ENCODE results near the gene FAM200A.

DNA sequence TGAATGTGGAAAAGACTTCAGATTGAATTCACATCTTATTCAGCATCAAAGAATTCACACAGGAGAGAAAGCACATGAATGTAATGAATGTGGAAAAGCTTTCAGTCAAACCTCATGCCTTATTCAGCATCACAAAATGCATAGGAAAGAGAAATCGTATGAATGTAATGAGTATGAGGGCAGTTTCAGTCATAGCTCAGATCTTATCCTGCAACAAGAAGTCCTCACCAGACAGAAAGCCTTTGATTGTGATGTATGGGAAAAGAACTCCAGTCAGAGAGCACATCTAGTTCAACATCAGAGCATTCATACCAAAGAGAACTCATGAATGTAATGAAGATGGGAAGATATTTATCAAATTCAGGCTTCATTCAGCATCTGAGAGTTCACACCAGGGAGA lies 21.3 kb upstream of the FAM200A start:
- TF ChIP-seq, protein P1, sequence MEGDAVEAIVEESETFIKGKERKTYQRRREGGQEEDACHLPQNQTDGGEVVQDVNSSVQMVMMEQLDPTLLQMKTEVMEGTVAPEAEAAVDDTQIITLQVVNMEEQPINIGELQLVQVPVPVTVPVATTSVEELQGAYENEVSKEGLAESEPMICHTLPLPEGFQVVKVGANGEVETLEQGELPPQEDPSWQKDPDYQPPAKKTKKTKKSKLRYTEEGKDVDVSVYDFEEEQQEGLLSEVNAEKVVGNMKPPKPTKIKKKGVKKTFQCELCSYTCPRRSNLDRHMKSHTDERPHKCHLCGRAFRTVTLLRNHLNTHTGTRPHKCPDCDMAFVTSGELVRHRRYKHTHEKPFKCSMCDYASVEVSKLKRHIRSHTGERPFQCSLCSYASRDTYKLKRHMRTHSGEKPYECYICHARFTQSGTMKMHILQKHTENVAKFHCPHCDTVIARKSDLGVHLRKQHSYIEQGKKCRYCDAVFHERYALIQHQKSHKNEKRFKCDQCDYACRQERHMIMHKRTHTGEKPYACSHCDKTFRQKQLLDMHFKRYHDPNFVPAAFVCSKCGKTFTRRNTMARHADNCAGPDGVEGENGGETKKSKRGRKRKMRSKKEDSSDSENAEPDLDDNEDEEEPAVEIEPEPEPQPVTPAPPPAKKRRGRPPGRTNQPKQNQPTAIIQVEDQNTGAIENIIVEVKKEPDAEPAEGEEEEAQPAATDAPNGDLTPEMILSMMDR (IDR thresholded peaks at IDR 0.05; ENCODE audit: low read depth, low read length, missing input control): no peak
- TF ChIP-seq, protein P2, sequence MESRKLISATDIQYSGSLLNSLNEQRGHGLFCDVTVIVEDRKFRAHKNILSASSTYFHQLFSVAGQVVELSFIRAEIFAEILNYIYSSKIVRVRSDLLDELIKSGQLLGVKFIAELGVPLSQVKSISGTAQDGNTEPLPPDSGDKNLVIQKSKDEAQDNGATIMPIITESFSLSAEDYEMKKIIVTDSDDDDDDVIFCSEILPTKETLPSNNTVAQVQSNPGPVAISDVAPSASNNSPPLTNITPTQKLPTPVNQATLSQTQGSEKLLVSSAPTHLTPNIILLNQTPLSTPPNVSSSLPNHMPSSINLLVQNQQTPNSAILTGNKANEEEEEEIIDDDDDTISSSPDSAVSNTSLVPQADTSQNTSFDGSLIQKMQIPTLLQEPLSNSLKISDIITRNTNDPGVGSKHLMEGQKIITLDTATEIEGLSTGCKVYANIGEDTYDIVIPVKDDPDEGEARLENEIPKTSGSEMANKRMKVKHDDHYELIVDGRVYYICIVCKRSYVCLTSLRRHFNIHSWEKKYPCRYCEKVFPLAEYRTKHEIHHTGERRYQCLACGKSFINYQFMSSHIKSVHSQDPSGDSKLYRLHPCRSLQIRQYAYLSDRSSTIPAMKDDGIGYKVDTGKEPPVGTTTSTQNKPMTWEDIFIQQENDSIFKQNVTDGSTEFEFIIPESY (IDR thresholded peaks at IDR 0.05): no peak
- TF ChIP-seq TAF1 (conservative IDR thresholded peaks at IDR 0.05) (no peak), SP1 (IDR thresholded peaks at IDR 0.05) (no peak), RAD21 (IDR thresholded peaks at IDR 0.05) (no peak), YY1 (IDR thresholded peaks at IDR 0.05) (no peak), GABPA (IDR thresholded peaks at IDR 0.05 in 1 of 2, conservative IDR thresholded peaks at IDR 0.05 in 1 of 2) (no peak), RXRA (IDR thresholded peaks at IDR 0.05) (no peak), NR2F2 (IDR thresholded peaks at IDR 0.05) (no peak), EGR1 (IDR thresholded peaks at IDR 0.05; ENCODE audit: low read depth in 2 of 2) (no peak)
- TF ChIP-seq, protein P3, sequence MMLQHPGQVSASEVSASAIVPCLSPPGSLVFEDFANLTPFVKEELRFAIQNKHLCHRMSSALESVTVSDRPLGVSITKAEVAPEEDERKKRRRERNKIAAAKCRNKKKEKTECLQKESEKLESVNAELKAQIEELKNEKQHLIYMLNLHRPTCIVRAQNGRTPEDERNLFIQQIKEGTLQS (IDR thresholded peaks at IDR 0.05): no peak
- TF ChIP-seq, protein P4, sequence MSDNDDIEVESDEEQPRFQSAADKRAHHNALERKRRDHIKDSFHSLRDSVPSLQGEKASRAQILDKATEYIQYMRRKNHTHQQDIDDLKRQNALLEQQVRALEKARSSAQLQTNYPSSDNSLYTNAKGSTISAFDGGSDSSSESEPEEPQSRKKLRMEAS (IDR thresholded peaks at IDR 0.05): no peak

Measured in liver (tissue), 3 donors.